Left lung (tissue), 10 donors: ENCODE data around the gene ROBO1. TPM values are rescaled to one million over a fixed set of nuclear protein-coding genes. Genes with fewer than 3 reads are reported as not detected.

Experiments used
- ATAC-seq: fragments of 200-7000 bp; cut with Tn5 transposase; one replicate; pipeline ENCODE4 v1.9.1; 2020; ENCODE audit warnings: moderate library complexity
- DNase-seq, 4 donors: peaks; one replicate each; pipeline ENCODE4 v3.0.0-alpha.2; 2013 to 2020
- H3K27ac ChIP-seq, 2 donors: fragments of 200-600 bp; sonication (generic) in 1 of 2; one replicate each; pipeline versions ENCODE4 v1.5.0 to v1.8.0; 2020 to 2021
- H3K27me3 ChIP-seq, 2 donors: fragments of 200-600 bp; sonication (generic) in 1 of 2; one replicate each; pipeline versions ENCODE4 v1.5.0 to v1.8.0; 2020 to 2021
- H3K36me3 ChIP-seq, 2 donors: fragments of 200-600 bp; sonication (generic) in 1 of 2; one replicate each; pipeline versions ENCODE4 v1.5.0 to v1.8.0; 2020 to 2021
- H3K4me1 ChIP-seq, 2 donors: fragments of 200-600 bp; one replicate each; pipeline ENCODE4 v1.8.0; 2021
- H3K4me3 ChIP-seq, 2 donors: fragments of 200-600 bp; sonication (generic) in 1 of 2; one replicate each; pipeline versions ENCODE4 v1.5.0 to v1.8.0; 2020 to 2021; ENCODE audit warnings: mild to moderate bottlenecking in 1 of 2
- H3K9me3 ChIP-seq, 2 donors: fragments of 200-600 bp; sonication (generic) in 1 of 2; one replicate each; pipeline versions ENCODE4 v1.5.0 to v1.8.0; 2020 to 2021
- intact Hi-C, 2 donors: fragments of 100-400 bp; cut with DNase I; formaldehyde crosslinking; loops; one replicate each; pipeline versions ENCODE4 v1.11.2 to v1.14.2; 2022
- polyA plus RNA-seq, 6 donors: library from polyadenylated mRNA; unstranded; fragments of 120-200 nt; gene quantifications; one replicate each; pipeline ENCODE4 v1.2.1, GENCODE V29; 2013; ENCODE audit not compliant: insufficient read length in 6 of 6
- total RNA-seq, 2 donors: library from RNA; stranded (reverse); fragmentation: NEBNext Ultra II Directional; extraction: Animal tissue kit (Norgen Biotek cat#: 25700); gene quantifications; one replicate each; pipeline ENCODE4 v1.2.1, GENCODE V29; 2021
- TF ChIP-seq, protein P1 (sequence below), 2 donors: fragments of 200-600 bp; sonication (generic) in 1 of 2; IDR thresholded peaks; one replicate each; pipeline versions ENCODE4 v1.5.0 to v1.8.0; 2021; ENCODE audit warnings: antibody characterized with exemption in 2 of 2
- donor health status: DM: no; HTN: yes; CAD: no.
- donor health status: DM: no; HTN: no; CAD: no.

The ROBO1 gene
- total and polyA plus RNA-seq, 8 donors = 20.3 to 134 (median 102) TPM

DNA sequence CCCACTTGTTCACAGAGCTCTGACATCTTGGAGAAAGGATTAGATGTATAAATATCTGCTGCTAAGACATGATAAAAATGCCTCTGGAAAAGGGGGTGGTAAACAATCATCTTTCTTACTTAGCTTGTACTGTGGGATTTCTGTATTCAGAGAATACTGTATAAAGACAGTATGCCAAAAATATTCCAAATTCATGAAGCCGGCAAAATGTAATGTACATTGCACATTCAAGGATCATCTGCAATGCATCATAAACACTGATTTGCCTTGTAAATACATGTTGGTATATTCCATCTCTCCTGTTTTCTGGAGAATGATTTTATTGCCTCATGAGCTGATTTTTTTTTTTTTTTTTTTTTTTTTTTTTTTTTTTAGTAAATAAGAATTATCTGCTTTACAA lies 355.3 kb downstream of the ROBO1 start:
- Histone ChIP-seq H3K27me3 (no peaks in the 10 kb centered on the region), H3K36me3 (no peaks in the 10 kb centered on the region), H3K9me3 (no peaks in the 10 kb centered on the region), H3K4me1 (no peaks in the 10 kb centered on the region), H3K4me3 (no peak overlapping the region), H3K27ac (no peak overlapping the region)
- DNase-seq (no peak), ATAC-seq (no peak)
- intact Hi-C loops = no loop called here
- TF ChIP-seq, protein P1, sequence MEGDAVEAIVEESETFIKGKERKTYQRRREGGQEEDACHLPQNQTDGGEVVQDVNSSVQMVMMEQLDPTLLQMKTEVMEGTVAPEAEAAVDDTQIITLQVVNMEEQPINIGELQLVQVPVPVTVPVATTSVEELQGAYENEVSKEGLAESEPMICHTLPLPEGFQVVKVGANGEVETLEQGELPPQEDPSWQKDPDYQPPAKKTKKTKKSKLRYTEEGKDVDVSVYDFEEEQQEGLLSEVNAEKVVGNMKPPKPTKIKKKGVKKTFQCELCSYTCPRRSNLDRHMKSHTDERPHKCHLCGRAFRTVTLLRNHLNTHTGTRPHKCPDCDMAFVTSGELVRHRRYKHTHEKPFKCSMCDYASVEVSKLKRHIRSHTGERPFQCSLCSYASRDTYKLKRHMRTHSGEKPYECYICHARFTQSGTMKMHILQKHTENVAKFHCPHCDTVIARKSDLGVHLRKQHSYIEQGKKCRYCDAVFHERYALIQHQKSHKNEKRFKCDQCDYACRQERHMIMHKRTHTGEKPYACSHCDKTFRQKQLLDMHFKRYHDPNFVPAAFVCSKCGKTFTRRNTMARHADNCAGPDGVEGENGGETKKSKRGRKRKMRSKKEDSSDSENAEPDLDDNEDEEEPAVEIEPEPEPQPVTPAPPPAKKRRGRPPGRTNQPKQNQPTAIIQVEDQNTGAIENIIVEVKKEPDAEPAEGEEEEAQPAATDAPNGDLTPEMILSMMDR (IDR thresholded peaks at IDR 0.05) = no peak

DNA sequence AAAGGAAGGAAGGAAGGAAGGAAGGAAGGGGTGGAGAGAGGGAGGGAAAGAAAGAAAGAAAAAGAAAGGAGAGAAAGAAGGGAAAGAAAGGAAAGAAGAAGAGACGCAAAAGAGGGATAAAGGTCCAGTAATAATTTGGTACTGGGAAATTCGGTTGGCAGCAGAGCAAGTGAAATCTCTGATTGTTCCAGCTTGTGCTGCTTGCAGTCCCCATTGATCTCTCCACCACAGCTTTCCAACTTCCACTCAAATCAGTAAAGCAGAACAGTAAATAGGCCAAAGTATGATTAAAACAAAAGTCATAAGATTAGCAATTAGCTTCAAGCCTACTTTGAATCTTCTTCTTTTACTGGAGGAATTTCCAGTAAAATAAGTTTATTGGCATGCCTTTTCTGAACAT lies 357.2 kb downstream of the ROBO1 start:
- H3K27ac ChIP-seq = peak overlapping the region in 1 of 2 donors; percentile 54
- TF ChIP-seq, protein P1 (IDR thresholded peaks at IDR 0.05) = no peak
- intact Hi-C loops = no loop called here
- no peak for ATAC-seq
- H3K4me3 ChIP-seq = no peak overlapping the region
- H3K4me1 ChIP-seq = no peaks in the 10 kb centered on the region
- H3K9me3 ChIP-seq = no peaks in the 10 kb centered on the region
- no peak for DNase-seq
- no peaks in the 10 kb centered on the region for H3K36me3 ChIP-seq
- no peaks in the 10 kb centered on the region for H3K27me3 ChIP-seq

DNA sequence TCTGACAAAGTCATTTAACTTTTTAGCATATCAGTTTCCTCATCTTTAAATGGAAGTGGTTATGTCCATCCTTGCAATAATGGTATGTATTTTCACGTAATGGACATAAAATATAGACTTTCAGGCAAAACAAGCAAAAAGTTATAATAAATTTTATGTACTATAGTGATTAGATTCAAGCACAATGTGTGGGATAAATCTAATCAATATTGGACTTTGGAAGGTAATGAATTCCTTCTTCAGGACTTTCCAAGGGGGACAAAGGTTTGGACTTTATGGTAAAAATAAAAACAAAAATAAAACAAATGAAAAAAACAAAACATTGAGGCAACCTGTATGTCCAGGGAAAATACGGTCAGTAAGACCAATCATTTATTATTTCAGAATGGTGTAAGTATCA lies 357.7 kb downstream of the ROBO1 start:
- no peak overlapping the region for H3K4me3 ChIP-seq
- H3K27me3 ChIP-seq = no peaks in the 10 kb centered on the region
- H3K4me1 ChIP-seq = no peaks in the 10 kb centered on the region
- TF ChIP-seq, protein P1 (IDR thresholded peaks at IDR 0.05) = no peak
- no peaks in the 10 kb centered on the region for H3K9me3 ChIP-seq
- intact Hi-C loops = no loop called here
- H3K27ac ChIP-seq = peak overlapping the region in 1 of 2 donors; percentile 54
- no peak for DNase-seq
- no peaks in the 10 kb centered on the region for H3K36me3 ChIP-seq
- ATAC-seq = no peak

DNA sequence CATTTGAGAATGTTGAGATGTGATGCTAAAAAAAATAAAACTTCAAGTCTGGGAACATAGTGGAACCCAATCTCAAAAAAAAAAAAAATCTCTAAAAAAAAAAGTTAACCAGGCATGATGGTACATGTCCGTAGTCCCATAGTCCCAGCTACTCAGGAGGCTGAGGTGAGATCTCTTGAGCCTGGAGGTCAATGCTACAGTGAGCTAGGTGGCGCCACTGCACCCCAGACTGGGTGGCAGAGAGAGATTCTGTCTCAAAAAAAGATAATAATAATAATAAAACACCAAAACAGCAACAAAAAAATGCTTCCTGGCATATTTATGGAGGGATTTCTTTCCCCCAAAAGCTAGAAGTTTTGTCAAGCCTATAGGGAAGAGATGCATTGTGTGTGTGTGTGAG lies 361.6 kb downstream of the ROBO1 start:
- Histone ChIP-seq H3K27ac (no peak overlapping the region), H3K4me3 (no peak overlapping the region), H3K9me3 (no peaks in the 10 kb centered on the region), H3K4me1 (no peaks in the 10 kb centered on the region), H3K27me3 (no peaks in the 10 kb centered on the region), H3K36me3 (no peaks in the 10 kb centered on the region)
- TF ChIP-seq, protein P1 (IDR thresholded peaks at IDR 0.05) = no peak
- intact Hi-C loops = no loop called here
- DNase-seq (peak in 1 of 4 donors; percentile 7), ATAC-seq (no peak)

DNA sequence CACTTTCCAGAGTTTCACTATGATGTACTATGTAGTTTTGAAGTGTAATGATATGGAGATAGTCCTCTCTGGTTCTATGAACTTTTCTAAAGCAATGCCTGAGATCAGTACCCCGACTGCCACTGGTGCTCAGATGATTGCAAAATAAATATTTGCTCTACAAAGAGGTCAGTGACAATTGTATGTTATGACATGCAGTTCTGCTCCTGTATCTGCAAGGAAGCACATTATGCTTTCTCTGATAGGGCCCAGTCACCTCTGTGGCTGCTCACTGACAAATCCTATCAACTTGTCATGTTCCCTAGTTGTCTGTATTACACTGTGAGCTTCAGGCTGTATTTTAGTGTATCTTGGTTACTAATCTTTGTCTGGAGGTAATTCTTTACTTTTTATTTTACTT lies 362.6 kb downstream of the ROBO1 start:
- no peak for ATAC-seq
- Histone ChIP-seq H3K27ac (no peak overlapping the region), H3K9me3 (no peaks in the 10 kb centered on the region), H3K4me3 (no peak overlapping the region), H3K27me3 (no peaks in the 10 kb centered on the region), H3K36me3 (no peaks in the 10 kb centered on the region), H3K4me1 (no peaks in the 10 kb centered on the region)
- TF ChIP-seq, protein P1 (IDR thresholded peaks at IDR 0.05) = no peak
- intact Hi-C loops = no loop called here
- DNase-seq = no peak
